PFSK-1 (cell line): Measurements from ENCODE around the gene TMEM221.

Source experiments
- FOXP2 ChIP-seq: optimal IDR thresholded peaks from 2 replicates; pipeline ENCODE3; 2011; ENCODE audit warnings: borderline replicate concordance, control low read depth, inconsistent platforms; ENCODE audit not compliant: insufficient read depth; ENCODE audit errors: extremely low read length, extremely low read depth
- POLR2AphosphoS5 ChIP-seq: IDR thresholded peaks from 2 replicates; pipeline ENCODE4 v1.6.1; 2012; ENCODE audit warnings: low read depth, mild to moderate bottlenecking, control low read depth, low read length, moderate library complexity
- SIN3A ChIP-seq: IDR thresholded peaks from 2 replicates; pipeline ENCODE4 v1.6.1; 2012; ENCODE audit warnings: mild to moderate bottlenecking, low read length, moderate library complexity, borderline replicate concordance; ENCODE audit not compliant: insufficient read depth
- TAF1 ChIP-seq: IDR thresholded peaks from 2 replicates; pipeline ENCODE4 v1.6.1; 2012; ENCODE audit warnings: low read length, control low read depth, borderline replicate concordance; ENCODE audit not compliant: insufficient read depth
- TF ChIP-seq, protein P1 (sequence below), 2 experiments: IDR thresholded peaks; 2 replicates each; pipeline versions ENCODE4 v1.6.1 to v1.8.0; 2011 to 2012; ENCODE audit warnings: low read depth in 2 of 2, low read length in 2 of 2, control low read depth in 1 of 2, inconsistent platforms in 1 of 2, mild to moderate bottlenecking in 1 of 2, moderate library complexity in 1 of 2; ENCODE audit not compliant: insufficient read depth in 1 of 2

TMEM221 gene

GRCh38 chr19:17479325-17479791, 30.9 kb upstream of the TMEM221 start:
- TF ChIP-seq POLR2AphosphoS5: no peak
- TF ChIP-seq, protein P1, sequence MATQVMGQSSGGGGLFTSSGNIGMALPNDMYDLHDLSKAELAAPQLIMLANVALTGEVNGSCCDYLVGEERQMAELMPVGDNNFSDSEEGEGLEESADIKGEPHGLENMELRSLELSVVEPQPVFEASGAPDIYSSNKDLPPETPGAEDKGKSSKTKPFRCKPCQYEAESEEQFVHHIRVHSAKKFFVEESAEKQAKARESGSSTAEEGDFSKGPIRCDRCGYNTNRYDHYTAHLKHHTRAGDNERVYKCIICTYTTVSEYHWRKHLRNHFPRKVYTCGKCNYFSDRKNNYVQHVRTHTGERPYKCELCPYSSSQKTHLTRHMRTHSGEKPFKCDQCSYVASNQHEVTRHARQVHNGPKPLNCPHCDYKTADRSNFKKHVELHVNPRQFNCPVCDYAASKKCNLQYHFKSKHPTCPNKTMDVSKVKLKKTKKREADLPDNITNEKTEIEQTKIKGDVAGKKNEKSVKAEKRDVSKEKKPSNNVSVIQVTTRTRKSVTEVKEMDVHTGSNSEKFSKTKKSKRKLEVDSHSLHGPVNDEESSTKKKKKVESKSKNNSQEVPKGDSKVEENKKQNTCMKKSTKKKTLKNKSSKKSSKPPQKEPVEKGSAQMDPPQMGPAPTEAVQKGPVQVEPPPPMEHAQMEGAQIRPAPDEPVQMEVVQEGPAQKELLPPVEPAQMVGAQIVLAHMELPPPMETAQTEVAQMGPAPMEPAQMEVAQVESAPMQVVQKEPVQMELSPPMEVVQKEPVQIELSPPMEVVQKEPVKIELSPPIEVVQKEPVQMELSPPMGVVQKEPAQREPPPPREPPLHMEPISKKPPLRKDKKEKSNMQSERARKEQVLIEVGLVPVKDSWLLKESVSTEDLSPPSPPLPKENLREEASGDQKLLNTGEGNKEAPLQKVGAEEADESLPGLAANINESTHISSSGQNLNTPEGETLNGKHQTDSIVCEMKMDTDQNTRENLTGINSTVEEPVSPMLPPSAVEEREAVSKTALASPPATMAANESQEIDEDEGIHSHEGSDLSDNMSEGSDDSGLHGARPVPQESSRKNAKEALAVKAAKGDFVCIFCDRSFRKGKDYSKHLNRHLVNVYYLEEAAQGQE (IDR thresholded peaks at IDR 0.05; ENCODE audit: insufficient read depth in 1 of 2, low read depth in 2 of 2, low read length in 2 of 2): no peak
- TF ChIP-seq SIN3A: no peak
- TF ChIP-seq FOXP2: no peak
- TF ChIP-seq TAF1: no peak

DNA sequence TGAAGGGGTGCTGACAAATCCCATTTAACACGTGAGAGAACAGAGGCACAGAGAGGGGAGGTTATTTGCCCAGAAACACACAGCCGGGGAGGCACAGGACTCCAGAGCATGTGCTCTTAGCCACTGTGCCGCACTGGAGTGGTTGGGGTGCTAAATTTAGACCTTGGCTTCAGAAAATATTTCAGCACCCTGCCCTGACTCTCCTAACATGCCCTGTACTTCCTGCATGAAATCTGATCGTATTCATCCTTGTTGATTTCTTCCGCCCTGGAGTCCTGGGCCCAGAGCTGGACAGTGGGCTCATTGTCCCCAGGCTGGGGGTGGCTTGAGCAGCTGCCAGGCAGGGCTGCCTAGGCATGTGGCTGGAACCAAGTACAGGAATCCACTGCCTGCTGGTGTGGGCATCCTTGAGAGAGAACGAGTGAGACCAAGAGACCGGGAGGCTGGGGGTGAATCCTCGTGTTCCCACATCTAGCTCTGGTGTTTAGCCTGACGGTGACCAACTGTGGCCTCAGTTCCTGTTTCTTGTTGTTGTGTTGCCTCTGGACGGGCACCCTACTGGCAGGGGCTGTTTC, 27.2 kb upstream of the TMEM221 start:
- no peak for TF ChIP-seq POLR2AphosphoS5
- TF ChIP-seq SIN3A: no peak
- TF ChIP-seq FOXP2: no peak
- TF ChIP-seq, protein P1 (IDR thresholded peaks at IDR 0.05; ENCODE audit: insufficient read depth in 1 of 2, low read depth in 2 of 2, low read length in 2 of 2): no peak

- TF ChIP-seq POLR2AphosphoS5: no peak
- TF ChIP-seq FOXP2: no peak
- TF ChIP-seq, protein P1 (IDR thresholded peaks at IDR 0.05; ENCODE audit: insufficient read depth in 1 of 2, low read depth in 2 of 2, low read length in 2 of 2): no peak
- no peak for TF ChIP-seq TAF1
- no peak for TF ChIP-seq SIN3A
Observed at GRCh38 chr19:17473041-17473440, 24.6 kb upstream of the TMEM221 start.

DNA sequence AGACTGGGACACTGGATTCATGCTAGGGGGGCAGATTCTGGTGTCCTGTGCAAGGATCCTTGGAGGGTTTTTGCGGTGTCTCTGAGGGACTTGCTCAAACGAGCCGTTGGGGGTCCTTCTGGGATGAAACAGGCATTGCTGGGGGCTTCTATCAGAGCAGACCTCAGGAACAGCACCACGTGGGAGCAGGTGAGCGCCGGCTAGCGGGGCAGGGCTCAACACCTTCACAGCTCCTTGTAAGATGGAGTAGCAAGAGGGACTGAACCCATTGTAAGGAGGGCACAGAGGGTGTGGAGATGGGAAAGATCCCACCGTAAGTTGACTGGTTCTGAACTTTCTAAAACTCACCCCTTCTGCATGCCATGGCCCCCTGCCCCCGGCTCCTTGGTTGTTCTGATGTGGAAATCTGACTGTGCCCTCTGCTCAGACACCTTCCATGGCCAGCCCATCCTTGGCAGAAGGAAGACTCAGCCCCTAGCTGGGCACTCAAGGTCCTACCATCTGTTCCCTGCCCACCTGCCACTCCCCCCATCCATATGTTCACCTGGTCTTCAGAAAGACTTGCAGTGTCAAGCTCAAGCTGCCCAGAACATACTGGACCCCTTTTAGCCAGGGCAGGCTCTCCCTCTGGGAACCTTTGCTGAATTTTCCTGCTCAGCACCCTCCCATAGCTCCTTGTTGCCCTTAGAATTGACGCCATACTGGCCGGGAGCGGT, 23.1 kb upstream of the TMEM221 start:
- no peak for TF ChIP-seq SIN3A
- TF ChIP-seq FOXP2: no peak
- no peak for TF ChIP-seq TAF1
- TF ChIP-seq POLR2AphosphoS5: no peak
- TF ChIP-seq, protein P1 (IDR thresholded peaks at IDR 0.05; ENCODE audit: insufficient read depth in 1 of 2, low read depth in 2 of 2, low read length in 2 of 2): no peak
